Nephron (organoid): ENCODE data around the gene MAPK8.

Source experiments
- H3K27ac Mint-ChIP-seq, 3 experiments: 2 replicates each; pipeline ENCODE4 v1.8.0; 2020; ENCODE audit warnings: mixed read lengths in 3 of 3, mild to moderate bottlenecking in 2 of 3, moderate library complexity in 1 of 3
- H3K27me3 Mint-ChIP-seq: 2 replicates; pipeline ENCODE4 v1.8.0; 2021; ENCODE audit warnings: low read depth, mild to moderate bottlenecking, moderate library complexity, mixed read lengths
- H3K36me3 Mint-ChIP-seq: 2 replicates; pipeline ENCODE4 v1.8.0; 2020; ENCODE audit warnings: low read depth, mixed read lengths
- H3K4me1 Mint-ChIP-seq: 2 replicates; pipeline ENCODE4 v1.8.0; 2020; ENCODE audit warnings: mixed read lengths
- H3K4me3 Mint-ChIP-seq, 3 experiments: 2 replicates each; pipeline ENCODE4 v1.8.0; 2020; ENCODE audit warnings: mild to moderate bottlenecking in 3 of 3, mixed read lengths in 3 of 3, moderate library complexity in 2 of 3
- H3K9me3 Mint-ChIP-seq: 2 replicates; pipeline ENCODE4 v1.8.0; 2020; ENCODE audit warnings: mixed read lengths
- CTCF ChIP-seq, 3 experiments: fragments of 200-600 bp; sonication (generic); IDR thresholded peaks; one replicate each; pipeline ENCODE4 v1.5.0; 2021; ENCODE audit warnings: antibody characterized with exemption in 3 of 3; ENCODE audit not compliant: unreplicated experiment in 3 of 3

MAPK8 gene

GRCh38 chr10:48357631-48358030 lies 51.2 kb downstream of the MAPK8 start:
- Mint-ChIP-seq H3K36me3 (peaks cover 40% of the 10 kb centered on the region), H3K4me3 (no peak overlapping the region), H3K27ac (no peak overlapping the region), H3K9me3 (peaks cover 29% of the 10 kb centered on the region), H3K4me1 (peaks cover 19% of the 10 kb centered on the region), H3K27me3 (no peaks in the 10 kb centered on the region)
- TF ChIP-seq CTCF (IDR thresholded peaks at IDR 0.05; ENCODE audit: unreplicated experiment in 3 of 3), result no peak

GRCh38 chr10:48358162-48358561 lies 51.7 kb downstream of the MAPK8 start:
- no peaks in the 10 kb centered on the region for H3K27me3 Mint-ChIP-seq
- H3K36me3 Mint-ChIP-seq, result peaks cover 35% of the 10 kb centered on the region
- TF ChIP-seq CTCF (IDR thresholded peaks at IDR 0.05; ENCODE audit: unreplicated experiment in 3 of 3), result no peak
- no peak overlapping the region for H3K27ac Mint-ChIP-seq
- peaks cover 19% of the 10 kb centered on the region for H3K4me1 Mint-ChIP-seq
- H3K4me3 Mint-ChIP-seq, result no peak overlapping the region
- peaks cover 23% of the 10 kb centered on the region for H3K9me3 Mint-ChIP-seq

DNA sequence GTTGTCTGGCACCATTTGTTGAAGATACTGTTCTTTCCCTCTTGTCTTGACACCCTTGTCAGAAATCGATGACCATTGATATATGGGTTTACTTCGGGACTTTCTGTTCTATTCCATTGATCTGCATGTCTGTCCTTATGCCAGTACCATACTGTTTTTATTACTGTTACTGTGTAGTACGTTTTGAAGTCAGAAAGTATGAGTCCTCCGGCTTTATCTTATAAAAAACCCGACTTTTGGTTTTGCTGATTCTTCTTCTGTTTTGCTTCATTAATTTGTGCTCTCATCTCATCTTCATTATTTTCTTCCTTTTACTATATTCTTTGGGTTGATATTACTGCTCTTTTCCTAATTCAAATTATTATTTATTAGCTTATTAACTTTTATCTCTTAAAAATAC lies 52.4 kb downstream of the MAPK8 start:
- H3K27ac Mint-ChIP-seq, result no peak overlapping the region
- no peak overlapping the region for H3K4me3 Mint-ChIP-seq
- peaks cover 26% of the 10 kb centered on the region for H3K4me1 Mint-ChIP-seq
- H3K36me3 Mint-ChIP-seq, result peaks cover 30% of the 10 kb centered on the region
- no peak for TF ChIP-seq CTCF (IDR thresholded peaks at IDR 0.05; ENCODE audit: unreplicated experiment in 3 of 3)
- H3K9me3 Mint-ChIP-seq, result peaks cover 18% of the 10 kb centered on the region
- no peaks in the 10 kb centered on the region for H3K27me3 Mint-ChIP-seq

DNA sequence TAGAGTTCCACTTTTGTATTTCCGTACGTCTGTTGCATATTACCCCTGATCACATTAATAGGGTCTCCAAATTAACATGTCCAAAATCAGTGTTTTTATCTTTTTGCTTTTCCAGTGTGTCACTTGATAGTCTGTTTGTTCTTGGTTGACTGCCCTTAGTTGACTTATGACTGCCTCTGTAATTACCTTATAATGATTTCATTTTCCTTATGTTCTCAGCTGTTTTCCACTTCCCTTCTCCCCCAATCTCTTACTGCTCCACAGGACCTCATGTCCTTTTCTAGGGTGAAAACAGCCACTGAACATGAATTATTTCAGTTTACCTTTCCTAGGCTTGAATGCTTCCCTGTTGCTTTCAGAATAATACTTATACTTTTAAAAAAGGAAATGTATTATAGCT lies 54.7 kb downstream of the MAPK8 start:
- peaks cover 34% of the 10 kb centered on the region for H3K4me1 Mint-ChIP-seq
- no peak overlapping the region for H3K4me3 Mint-ChIP-seq
- H3K27ac Mint-ChIP-seq, result no peak overlapping the region
- peaks cover 14% of the 10 kb centered on the region for H3K9me3 Mint-ChIP-seq
- TF ChIP-seq CTCF (IDR thresholded peaks at IDR 0.05; ENCODE audit: unreplicated experiment in 3 of 3), result no peak
- peaks cover 16% of the 10 kb centered on the region for H3K36me3 Mint-ChIP-seq
- no peaks in the 10 kb centered on the region for H3K27me3 Mint-ChIP-seq

- peak; percentile 67 to 79 (median 70) for TF ChIP-seq CTCF (IDR thresholded peaks at IDR 0.05; ENCODE audit: unreplicated experiment in 3 of 3)
- peaks cover 34% of the 10 kb centered on the region for H3K4me1 Mint-ChIP-seq
- peaks cover 1% of the 10 kb centered on the region for H3K9me3 Mint-ChIP-seq
- peaks cover 10% of the 10 kb centered on the region for H3K36me3 Mint-ChIP-seq
- H3K4me3 Mint-ChIP-seq, result no peak overlapping the region
- no peaks in the 10 kb centered on the region for H3K27me3 Mint-ChIP-seq
- peak overlapping the region; percentile 0 to 33 (median 20) for H3K27ac Mint-ChIP-seq
Observed at GRCh38 chr10:48363617-48364355, 57.3 kb downstream of the MAPK8 start.
